Pulmonary artery endothelial cell (primary cell): ENCODE results near the gene TIMM44. TPM values are rescaled to one million over a fixed set of nuclear protein-coding genes. Genes with fewer than 3 reads are reported as not detected.

Experiments
- DNase-seq: peaks from one replicate; pipeline ENCODE4 v3.0.0-alpha.2; 2011; ENCODE audit warnings: low read depth, low spot score
- total RNA-seq: library from RNA; depleted of rRNA; stranded (reverse); fragments of >200 nt; gene quantifications from 2 replicates; pipeline ENCODE4 v1.2.3, GENCODE V29; 2014

The TIMM44 gene
- total RNA-seq, 1 donor from 2014 or later: 44.0 TPM

- DNase-seq: no peak
These were observed 66.1 kb downstream of the TIMM44 start for GRCh38 chr19:7877249-7877836.

Other genes with a start within 250 kb of the TIMM44 start
- gene FCER2, start 241.5 kb downstream of the TIMM44 start, total RNA-seq: not detected in 2 replicates
- gene CLEC4G, start 211.6 kb downstream of the TIMM44 start, total RNA-seq: not detected in 2 replicates
- not detected in 2 replicates for gene CD209, start 196.1 kb downstream of the TIMM44 start, total RNA-seq
- gene CLEC4M, start 180.4 kb downstream of the TIMM44 start, total RNA-seq: 0.07 and 0.21 TPM in 2 replicates
- gene EVI5L, start 113.4 kb downstream of the TIMM44 start, total RNA-seq: 11.7 and 13.9 TPM in 2 replicates
- gene PRR36, start 69.3 kb downstream of the TIMM44 start, total RNA-seq: 0.07 TPM in 1 of 2 replicates, not detected in the other
- 1.2 and 2.0 TPM in 2 replicates for gene LRRC8E, start 55.2 kb downstream of the TIMM44 start, total RNA-seq
- 8.8 and 11.6 TPM in 2 replicates for gene MAP2K7, start 39.8 kb downstream of the TIMM44 start, total RNA-seq
- gene TGFBR3L, start 28.8 kb downstream of the TIMM44 start, total RNA-seq: 0.53 and 0.73 TPM in 2 replicates
- 15.0 and 20.8 TPM in 2 replicates for gene SNAPC2, start 23.3 kb downstream of the TIMM44 start, total RNA-seq
- gene CTXN1, start 17.5 kb downstream of the TIMM44 start, total RNA-seq: 3.1 and 8.2 TPM in 2 replicates
- 65.6 and 90.6 TPM in 2 replicates for gene ELAVL1, start 62.0 kb upstream of the TIMM44 start, total RNA-seq
- gene CCL25, start 109.1 kb upstream of the TIMM44 start, total RNA-seq: not detected in 2 replicates
- gene FBN3, start 205.9 kb upstream of the TIMM44 start, total RNA-seq: not detected in 2 replicates